ENCODE results near the gene HERC3. TPM values are rescaled to one million over a fixed set of nuclear protein-coding genes. Genes with fewer than 3 reads are reported as not detected.

The HERC3 gene
- total RNA-seq, 1 experiment from 2014 or later, result 10.5 TPM

GRCh38 chr4:88672987-88673386 is 80.7 kb downstream of the HERC3 start:
- no peak overlapping the region for H3K27ac Mint-ChIP-seq (ENCODE audit: unreplicated experiment)
- Histone ChIP-seq H3K27me3 (replicated peaks; ENCODE audit: control insufficient read depth, insufficient read depth, low read length) (no peaks in the 10 kb centered on the region), H3K4me1 (no peaks in the 10 kb centered on the region), H3K9me3 (no peaks in the 10 kb centered on the region), H3K36me3 (ENCODE audit: control insufficient read depth, insufficient read depth, low read length) (no peaks in the 10 kb centered on the region), H3K4me3 (ENCODE audit: low read depth, low read length) (no peak overlapping the region)
- ChIA-PET POLR2A (no interaction called here), CTCF (interaction anchor here (0.6 to 1.2 kb wide), 10 partner anchors 9 to 384 kb away, joined by 3 to 7 read pairs (median 4); no protein-coding TSS in a partner anchor)
- no peaks in the 10 kb centered on the region for H3K9me3 Mint-ChIP-seq (ENCODE audit: unreplicated experiment)
- H3K4me1 Mint-ChIP-seq (ENCODE audit: low read depth, unreplicated experiment), result no peaks in the 10 kb centered on the region
- no peaks in the 10 kb centered on the region for H3K27me3 Mint-ChIP-seq (ENCODE audit: insufficient read depth, unreplicated experiment)
- H3K4me3 Mint-ChIP-seq (ENCODE audit: unreplicated experiment), result no peak overlapping the region
- BruUV-seq (replicated peaks), result no TSS peak
- peak in 1 of 2 experiments; percentile 50 for DNase-seq
- intact Hi-C loops (cut with micrococcal nuclease; ENCODE audit: unreplicated experiment), result loop anchor here (1.0 kb wide), 1 partner anchor 351 kb away; no protein-coding TSS in a partner anchor
- TF ChIP-seq CTCF (IDR thresholded peaks at IDR 0.05; ENCODE audit: insufficient read depth in 1 of 2, low read depth in 1 of 2, low read length in 1 of 2, severe bottlenecking in 1 of 2, unreplicated experiment in 1 of 2), result peak; percentile 63 to 72
- no peaks in the 10 kb centered on the region for H3K36me3 Mint-ChIP-seq (ENCODE audit: insufficient read depth, unreplicated experiment)

GRCh38 chr4:88673886-88674285 is 81.6 kb downstream of the HERC3 start:
- no TSS peak for BruUV-seq (replicated peaks)
- Histone ChIP-seq H3K4me1 (no peaks in the 10 kb centered on the region), H3K36me3 (ENCODE audit: control insufficient read depth, insufficient read depth, low read length) (no peaks in the 10 kb centered on the region), H3K4me3 (ENCODE audit: low read depth, low read length) (no peak overlapping the region), H3K27me3 (replicated peaks; ENCODE audit: control insufficient read depth, insufficient read depth, low read length) (no peaks in the 10 kb centered on the region), H3K9me3 (no peaks in the 10 kb centered on the region)
- no peaks in the 10 kb centered on the region for H3K27me3 Mint-ChIP-seq (ENCODE audit: insufficient read depth, unreplicated experiment)
- CTCF ChIA-PET, result interaction anchor here (0.6 kb wide), 1 partner anchor 383 kb away, joined by 3 read pairs; no protein-coding TSS in a partner anchor
- no peak overlapping the region for H3K27ac Mint-ChIP-seq (ENCODE audit: unreplicated experiment)
- no peak overlapping the region for H3K4me3 Mint-ChIP-seq (ENCODE audit: unreplicated experiment)
- no peak for TF ChIP-seq CTCF (IDR thresholded peaks at IDR 0.05; ENCODE audit: insufficient read depth in 1 of 2, low read depth in 1 of 2, low read length in 1 of 2, severe bottlenecking in 1 of 2, unreplicated experiment in 1 of 2)
- POLR2A ChIA-PET, result no interaction called here
- H3K36me3 Mint-ChIP-seq (ENCODE audit: insufficient read depth, unreplicated experiment), result no peaks in the 10 kb centered on the region
- H3K4me1 Mint-ChIP-seq (ENCODE audit: low read depth, unreplicated experiment), result no peaks in the 10 kb centered on the region
- no peak for DNase-seq
- H3K9me3 Mint-ChIP-seq (ENCODE audit: unreplicated experiment), result no peaks in the 10 kb centered on the region
- intact Hi-C loops (cut with micrococcal nuclease; ENCODE audit: unreplicated experiment), result loop anchor here (1.0 kb wide), 1 partner anchor 350 kb away; no protein-coding TSS in a partner anchor

- Mint-ChIP-seq H3K27ac (ENCODE audit: unreplicated experiment) (no peak overlapping the region), H3K27me3 (ENCODE audit: insufficient read depth, unreplicated experiment) (no peaks in the 10 kb centered on the region), H3K4me3 (ENCODE audit: unreplicated experiment) (no peak overlapping the region), H3K4me1 (ENCODE audit: low read depth, unreplicated experiment) (no peaks in the 10 kb centered on the region), H3K36me3 (ENCODE audit: insufficient read depth, unreplicated experiment) (no peaks in the 10 kb centered on the region), H3K9me3 (ENCODE audit: unreplicated experiment) (no peaks in the 10 kb centered on the region)
- no TSS peak for BruUV-seq (replicated peaks)
- no peak for TF ChIP-seq CTCF (IDR thresholded peaks at IDR 0.05; ENCODE audit: insufficient read depth in 1 of 2, low read depth in 1 of 2, low read length in 1 of 2, severe bottlenecking in 1 of 2, unreplicated experiment in 1 of 2)
- intact Hi-C loops (cut with micrococcal nuclease; ENCODE audit: unreplicated experiment), result no loop called here
- Histone ChIP-seq H3K4me1 (no peaks in the 10 kb centered on the region), H3K36me3 (ENCODE audit: control insufficient read depth, insufficient read depth, low read length) (no peaks in the 10 kb centered on the region), H3K4me3 (ENCODE audit: low read depth, low read length) (no peak overlapping the region), H3K9me3 (no peaks in the 10 kb centered on the region), H3K27me3 (replicated peaks; ENCODE audit: control insufficient read depth, insufficient read depth, low read length) (no peaks in the 10 kb centered on the region)
- ChIA-PET CTCF (no interaction called here), POLR2A (no interaction called here)
- DNase-seq, result no peak
These were observed 82.3 kb downstream of the HERC3 start for GRCh38 chr4:88674565-88674964.

Data from Caco-2 (cell line).